ENCODE results near the gene MALAT1.

DNA sequence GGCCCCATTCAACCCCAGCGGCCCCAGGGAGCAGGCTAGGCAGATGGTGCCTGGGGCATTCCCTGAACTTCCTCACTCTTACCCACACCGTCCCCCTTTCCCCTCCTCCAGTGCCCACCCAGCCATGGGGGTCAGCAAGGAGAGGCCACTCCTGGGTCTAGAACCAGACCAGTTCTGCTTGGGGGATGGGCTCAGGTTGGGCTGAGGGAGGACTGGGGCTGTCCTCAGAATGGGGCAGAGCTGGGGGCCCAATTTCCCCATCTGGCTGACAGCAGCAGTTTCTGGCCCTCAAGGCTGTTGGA lies 38.4 kb downstream of the MALAT1 start:
- TF ChIP-seq, protein P1, sequence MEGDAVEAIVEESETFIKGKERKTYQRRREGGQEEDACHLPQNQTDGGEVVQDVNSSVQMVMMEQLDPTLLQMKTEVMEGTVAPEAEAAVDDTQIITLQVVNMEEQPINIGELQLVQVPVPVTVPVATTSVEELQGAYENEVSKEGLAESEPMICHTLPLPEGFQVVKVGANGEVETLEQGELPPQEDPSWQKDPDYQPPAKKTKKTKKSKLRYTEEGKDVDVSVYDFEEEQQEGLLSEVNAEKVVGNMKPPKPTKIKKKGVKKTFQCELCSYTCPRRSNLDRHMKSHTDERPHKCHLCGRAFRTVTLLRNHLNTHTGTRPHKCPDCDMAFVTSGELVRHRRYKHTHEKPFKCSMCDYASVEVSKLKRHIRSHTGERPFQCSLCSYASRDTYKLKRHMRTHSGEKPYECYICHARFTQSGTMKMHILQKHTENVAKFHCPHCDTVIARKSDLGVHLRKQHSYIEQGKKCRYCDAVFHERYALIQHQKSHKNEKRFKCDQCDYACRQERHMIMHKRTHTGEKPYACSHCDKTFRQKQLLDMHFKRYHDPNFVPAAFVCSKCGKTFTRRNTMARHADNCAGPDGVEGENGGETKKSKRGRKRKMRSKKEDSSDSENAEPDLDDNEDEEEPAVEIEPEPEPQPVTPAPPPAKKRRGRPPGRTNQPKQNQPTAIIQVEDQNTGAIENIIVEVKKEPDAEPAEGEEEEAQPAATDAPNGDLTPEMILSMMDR (IDR thresholded peaks at IDR 0.05) = no peak
- no peak for TF ChIP-seq EZH2 (IDR thresholded peaks at IDR 0.05)

Data from neural progenitor cell (in vitro differentiated cells).